Activated CD8-positive, alpha-beta memory T cell treated with anti-CD3 and anti-CD28 coated beads, Interleukin-2, amount 50 U/mL, for 24 hours (primary cell): ENCODE measurements around the gene PPP1R14B.

ENCODE experiments used
- DNase-seq: peaks from one replicate; pipeline ENCODE4 v3.0.0-alpha.2; 2020; ENCODE audit errors: extremely low read depth

Gene PPP1R14B, protein sequence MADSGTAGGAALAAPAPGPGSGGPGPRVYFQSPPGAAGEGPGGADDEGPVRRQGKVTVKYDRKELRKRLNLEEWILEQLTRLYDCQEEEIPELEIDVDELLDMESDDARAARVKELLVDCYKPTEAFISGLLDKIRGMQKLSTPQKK

DNA sequence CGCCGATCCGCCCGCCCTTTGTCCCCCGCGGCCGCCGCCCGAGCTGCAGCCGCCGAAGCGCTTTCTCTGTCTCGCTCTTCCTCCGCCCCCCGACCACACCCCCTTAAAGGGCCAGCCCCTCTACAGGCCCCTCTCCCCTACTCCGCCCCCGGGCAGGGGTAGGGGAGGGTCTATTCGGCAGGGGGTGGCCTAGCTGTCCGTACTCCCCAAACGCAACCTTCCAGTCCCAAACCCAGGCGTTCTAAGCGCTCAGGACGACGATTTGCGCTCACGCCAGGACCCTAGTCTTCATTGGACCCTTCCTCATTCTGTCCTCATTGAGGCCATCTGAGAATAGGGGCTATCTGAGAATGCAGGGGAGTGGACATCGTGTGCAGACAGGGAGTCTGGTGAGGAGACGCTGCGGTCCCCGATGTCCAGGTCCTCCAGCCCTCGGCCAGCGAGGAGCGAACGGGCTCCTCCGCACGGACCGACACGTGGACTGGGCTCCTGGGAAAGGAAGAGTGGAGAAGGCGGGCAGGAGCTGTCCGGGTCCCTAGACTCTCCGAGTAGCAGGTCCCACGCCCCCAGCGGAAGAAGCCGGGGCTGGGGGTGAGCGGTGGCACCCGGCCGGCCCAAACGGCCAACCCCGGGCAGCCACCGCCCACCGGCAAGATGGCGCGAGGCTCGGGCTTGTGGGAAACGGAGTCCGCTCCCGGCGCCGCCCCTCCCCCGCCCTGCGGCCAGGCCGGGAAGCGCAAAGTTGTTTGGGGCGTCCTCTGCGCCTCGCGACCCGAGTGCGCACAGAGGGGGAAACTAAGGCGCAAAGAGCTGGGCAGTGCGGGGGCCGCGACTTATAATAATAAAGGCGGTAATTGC lies at the start of gene PPP1R14B:
Gene PPP1R14B (minus strand): TSS at position 73 of the 858 bp plus-strand sequence. CDS start 270 bp downstream, outside the sequence.
- DNase-seq: no peak

DNA sequence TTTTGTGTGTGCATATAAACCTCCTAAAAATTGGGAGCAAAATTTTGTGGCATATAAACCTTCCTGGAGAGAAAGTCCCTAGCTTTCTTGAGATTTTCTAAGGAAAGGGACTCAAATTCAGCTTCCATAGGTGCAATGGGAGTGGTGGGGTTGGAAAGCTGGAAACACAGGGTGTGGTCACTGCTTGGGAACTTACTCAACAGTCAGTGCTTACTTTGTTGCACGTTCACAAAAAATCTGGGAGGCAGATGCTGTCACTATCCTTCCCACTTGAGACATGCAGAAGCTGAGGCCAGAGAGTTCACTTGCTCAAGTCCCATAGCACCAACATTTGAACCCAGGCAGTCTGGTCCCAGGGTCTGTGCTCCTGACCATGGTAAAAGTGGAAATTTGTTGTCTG lies 49.5 kb upstream of the PPP1R14B start:
- no peak for DNase-seq

DNA sequence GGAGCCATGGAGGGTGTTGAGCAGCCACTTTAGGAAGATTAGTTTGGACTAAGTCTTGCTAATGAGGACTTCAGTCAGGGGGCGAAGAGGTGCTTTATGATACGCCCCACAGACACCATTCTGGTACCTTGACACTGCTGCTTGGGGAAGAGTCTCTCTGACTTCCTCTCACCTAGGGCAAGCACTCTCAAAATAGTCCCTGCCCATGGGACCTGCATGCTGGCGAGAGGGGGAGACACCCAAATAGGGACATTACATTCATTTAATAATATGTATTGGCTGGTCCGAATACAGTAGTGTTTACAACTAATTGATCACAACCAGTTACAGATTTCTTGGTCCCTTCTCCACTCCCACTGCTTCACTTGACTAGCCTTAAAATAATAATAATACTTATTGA lies 49.0 kb upstream of the PPP1R14B start:
- DNase-seq: no peak

DNA sequence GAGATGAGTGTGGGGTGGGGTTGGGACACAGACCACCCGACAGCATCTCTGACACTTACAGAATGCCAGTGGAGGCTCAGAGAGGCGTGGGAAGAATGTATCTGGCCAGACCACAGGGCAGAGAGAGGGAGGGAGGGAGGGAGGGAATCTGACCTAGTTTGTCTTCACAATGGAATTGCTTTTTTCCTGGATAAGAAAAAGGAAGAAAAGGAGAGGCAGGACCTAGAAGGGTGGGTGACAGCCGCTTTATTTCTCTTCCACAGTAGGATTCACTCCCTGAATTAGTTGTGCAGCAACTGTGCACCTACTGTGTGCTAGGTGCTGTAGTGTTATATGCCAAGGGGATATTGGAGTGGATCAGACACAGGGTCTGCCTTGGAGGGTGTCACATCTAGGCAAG lies 48.0 kb upstream of the PPP1R14B start:
- DNase-seq: no peak

DNA sequence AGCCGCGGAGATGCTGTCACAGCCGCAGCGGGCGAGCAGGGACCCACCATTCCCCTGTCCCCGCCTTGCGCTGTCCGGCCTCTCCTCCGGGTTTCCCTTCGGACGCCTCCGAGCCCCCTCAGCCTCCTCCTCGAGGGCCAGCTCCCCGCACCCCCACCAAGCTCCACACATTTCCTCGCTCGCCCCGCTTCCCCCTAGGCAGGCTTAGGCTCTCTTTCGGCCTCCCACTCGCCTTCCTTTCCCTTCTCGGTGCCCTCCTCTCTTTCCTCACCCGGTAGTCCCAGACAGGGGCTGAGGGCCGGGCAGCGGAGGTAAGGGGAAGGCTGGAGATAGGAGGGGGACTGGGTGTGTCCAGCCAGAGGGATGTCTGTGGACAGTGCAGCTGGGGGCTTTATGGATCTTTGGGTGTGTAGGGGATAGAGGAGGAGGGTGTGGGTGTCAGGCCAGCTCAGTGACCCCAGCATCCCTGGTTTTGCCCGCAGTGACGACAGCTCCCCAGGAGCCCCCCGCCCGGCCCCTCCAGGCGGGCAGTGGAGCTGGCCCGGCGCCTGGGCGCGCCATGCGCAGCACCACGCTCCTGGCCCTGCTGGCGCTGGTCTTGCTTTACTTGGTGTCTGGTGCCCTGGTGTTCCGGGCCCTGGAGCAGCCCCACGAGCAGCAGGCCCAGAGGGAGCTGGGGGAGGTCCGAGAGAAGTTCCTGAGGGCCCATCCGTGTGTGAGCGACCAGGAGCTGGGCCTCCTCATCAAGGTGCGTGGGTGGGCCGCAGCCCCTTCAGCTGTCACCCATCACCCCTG lies 45.9 kb upstream of the PPP1R14B start:
- no peak for DNase-seq

DNA sequence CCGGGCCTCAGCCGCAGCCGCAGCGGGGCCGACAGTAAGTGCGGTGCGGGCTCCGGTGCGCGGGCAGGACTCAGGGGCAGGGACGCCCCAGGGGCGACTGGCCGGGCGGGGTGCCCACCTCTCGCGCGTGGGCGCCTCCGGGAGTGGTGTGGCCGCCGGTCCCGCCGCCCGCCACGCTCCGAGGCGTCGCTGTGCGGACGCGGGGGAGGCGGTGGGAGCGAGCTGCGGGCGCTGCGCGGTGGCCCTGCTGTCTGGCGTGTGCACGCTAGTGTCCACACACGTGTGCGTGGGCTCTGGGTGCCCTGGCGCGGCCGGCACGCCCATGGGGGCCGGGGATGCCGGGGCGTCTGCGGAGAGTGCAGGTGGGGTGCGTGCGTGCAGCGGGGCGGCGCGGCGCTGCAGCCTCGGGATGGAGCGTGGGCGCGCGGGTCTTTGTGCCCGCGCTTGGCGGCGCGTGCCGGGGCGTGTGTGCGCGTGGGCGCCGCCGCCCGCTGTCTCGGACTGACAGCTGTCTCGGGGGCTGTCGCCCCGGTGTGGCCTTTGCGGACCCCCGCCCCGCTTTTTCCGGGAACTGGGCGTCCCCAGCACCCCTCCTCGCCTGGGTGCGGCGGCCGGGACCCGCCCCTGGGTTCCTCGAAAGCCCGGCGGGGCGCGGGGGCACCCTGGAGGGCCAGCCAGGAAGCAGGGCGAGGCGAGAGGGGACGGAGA lies 45.2 kb upstream of the PPP1R14B start:
- DNase-seq: no peak

DNA sequence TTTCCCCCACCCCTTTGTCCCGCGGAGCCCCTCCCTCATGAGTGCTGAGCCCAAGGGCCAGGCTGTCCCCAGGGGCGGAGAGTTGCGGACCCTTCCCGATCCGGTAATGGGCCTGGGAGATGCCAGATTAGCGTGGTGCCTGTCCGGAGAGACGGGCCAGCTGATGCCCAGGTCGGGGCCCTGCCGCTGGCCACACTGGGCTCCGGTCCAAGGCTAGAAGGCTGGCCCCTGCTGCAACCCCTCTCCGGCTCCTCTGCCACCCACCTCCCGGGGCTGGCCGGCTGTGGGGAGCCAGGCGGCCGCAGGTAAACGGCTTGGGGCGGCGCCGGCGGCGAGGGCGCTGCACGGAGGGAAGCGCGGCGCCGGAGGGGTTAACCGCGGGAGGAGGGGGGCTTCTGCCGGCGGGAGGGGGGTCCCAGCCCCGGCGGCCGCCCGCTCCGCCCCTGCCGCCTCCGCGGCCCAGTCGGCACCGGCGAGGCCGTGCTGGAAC lies 44.6 kb upstream of the PPP1R14B start, which contains the start of gene KCNK4:
Gene KCNK4 (plus strand): TSS at position 41 of the 490 bp plus-strand sequence. CDS start 1,717 bp downstream, outside the sequence.
- DNase-seq: no peak

DNA sequence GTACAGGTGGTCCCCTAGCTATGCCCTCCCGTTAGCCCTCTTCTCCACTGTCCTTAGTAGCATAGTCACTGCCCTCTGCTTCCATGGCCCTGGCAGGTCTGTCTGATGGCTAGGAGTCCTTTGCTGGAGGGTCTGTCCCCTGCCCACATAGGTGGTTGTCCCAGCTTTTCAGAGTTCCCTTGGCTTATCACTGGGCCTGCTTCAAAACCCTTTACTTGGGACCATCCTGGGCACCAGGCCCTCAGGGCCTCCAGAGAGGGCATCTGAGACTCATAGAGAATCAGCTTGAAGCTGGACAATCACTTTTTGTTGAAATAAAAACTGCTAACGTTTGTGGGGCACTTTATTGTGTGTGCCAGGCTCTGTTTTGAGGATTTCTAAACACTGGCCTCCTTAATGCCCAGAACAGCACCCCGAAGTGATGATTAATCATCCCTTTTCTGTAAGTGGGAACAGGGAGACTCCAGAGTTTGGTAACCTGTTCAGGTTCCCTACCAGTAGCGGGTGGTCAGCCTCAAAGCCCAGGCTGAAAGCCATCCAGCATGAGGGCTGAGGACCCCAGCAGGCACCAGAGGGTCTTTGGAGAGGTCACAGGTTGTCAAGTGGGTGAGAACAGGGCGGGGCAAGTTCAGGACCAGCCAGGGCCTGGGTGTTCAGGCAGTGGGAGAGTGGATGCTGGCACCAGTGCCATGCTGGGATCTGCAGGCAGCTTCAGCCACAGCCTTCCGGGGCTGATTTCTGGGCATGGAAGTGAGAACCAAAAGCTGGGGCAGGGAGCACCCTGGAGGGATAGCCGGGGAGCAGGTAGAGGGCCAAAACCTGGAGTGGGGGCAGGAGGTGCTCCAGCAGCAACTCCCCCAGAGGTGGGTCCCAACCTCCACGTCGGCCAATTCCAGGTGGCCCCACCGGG lies 43.9 kb upstream of the PPP1R14B start:
- no peak for DNase-seq

DNA sequence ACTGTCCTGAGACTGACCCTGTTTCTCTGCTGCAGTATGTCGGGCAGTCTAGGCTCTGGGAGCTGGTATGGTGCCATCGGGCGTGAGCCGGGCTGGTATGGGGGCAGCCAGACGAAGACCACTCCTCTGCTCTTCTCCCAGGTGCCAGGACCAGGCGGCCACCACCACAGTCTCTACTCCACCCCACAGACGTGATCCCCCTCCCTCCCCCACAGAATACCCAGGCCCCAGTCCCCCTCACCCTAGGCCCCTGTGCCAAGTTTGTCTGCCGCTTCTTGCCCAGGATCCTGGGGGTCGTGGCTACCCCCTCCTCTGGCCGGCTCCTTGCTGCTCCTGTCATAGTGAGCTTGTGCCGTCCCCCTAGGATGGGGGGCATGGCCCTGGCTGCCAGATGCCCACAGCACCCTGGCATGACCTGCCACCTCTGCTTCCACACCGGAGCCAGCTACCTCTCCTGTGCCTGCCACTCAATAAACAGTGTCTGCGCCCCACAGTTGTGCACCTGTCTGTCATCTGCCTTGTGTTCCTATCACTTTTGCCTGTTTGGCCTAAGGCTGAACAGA lies 42.3 kb upstream of the PPP1R14B start:
- no peak for DNase-seq

DNA sequence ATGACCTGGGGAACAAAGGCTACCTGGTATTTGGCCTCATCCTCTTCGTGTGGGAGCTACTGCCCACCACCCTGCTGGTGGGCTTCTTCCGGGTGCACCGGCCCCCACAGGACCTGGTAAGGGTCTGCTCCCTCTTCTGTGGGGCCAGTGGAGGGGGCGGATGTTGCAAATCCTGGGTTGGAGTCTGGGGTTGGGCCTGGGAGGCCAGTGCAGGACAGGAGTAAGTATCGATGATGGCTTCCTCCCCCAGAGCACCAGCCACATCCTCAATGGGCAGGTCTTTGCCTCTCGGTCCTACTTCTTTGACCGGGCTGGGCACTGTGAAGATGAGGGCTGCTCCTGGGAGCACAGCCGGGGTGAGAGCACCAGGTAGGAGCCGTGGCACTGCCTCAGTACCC lies 41.6 kb upstream of the PPP1R14B start:
- no peak for DNase-seq

DNA sequence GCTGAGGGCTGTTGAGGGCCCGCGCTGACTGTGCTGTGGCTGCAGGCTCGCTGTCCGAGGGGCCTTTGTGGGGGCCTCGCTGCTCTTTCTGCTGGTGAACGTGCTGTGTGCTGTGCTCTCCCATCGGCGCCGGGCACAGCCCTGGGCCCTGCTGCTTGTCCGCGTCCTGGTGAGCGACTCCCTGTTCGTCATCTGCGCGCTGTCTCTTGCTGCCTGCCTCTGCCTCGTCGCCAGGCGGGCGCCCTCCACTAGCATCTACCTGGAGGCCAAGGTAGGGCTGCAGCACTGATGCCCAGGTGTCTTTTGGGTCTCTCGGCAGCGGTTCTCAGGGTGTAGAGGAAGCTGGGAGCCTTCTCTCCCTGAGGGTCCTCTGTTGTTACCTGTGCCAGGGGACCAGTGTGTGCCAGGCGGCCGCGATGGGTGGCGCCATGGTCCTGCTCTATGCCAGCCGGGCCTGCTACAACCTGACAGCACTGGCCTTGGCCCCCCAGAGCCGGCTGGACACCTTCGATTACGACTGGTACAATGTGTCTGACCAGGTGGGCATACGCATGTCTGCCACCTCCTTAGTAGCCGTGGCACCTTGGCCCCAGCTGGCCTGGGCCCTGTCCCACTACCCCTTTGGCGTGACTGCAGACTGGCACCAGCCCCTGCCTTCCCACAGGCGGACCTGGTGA lies 41.1 kb upstream of the PPP1R14B start:
- no peak for DNase-seq

DNA sequence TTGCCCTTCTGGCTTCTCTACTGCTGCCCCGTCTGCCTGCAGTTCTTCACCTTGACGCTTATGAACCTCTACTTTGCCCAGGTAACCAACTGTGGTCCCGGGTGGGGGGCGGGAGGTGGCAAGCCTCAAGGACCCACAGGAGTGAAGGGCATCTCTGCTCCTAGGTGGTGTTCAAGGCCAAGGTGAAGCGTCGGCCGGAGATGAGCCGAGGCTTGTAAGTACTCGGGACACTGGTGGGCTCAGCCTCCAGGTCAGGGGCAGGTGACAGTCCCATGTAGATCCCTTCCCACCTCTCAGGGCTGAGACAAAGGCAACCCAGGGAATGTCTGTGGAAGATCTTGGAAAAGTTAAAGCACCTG lies 40.0 kb upstream of the PPP1R14B start:
- DNase-seq: no peak

DNA sequence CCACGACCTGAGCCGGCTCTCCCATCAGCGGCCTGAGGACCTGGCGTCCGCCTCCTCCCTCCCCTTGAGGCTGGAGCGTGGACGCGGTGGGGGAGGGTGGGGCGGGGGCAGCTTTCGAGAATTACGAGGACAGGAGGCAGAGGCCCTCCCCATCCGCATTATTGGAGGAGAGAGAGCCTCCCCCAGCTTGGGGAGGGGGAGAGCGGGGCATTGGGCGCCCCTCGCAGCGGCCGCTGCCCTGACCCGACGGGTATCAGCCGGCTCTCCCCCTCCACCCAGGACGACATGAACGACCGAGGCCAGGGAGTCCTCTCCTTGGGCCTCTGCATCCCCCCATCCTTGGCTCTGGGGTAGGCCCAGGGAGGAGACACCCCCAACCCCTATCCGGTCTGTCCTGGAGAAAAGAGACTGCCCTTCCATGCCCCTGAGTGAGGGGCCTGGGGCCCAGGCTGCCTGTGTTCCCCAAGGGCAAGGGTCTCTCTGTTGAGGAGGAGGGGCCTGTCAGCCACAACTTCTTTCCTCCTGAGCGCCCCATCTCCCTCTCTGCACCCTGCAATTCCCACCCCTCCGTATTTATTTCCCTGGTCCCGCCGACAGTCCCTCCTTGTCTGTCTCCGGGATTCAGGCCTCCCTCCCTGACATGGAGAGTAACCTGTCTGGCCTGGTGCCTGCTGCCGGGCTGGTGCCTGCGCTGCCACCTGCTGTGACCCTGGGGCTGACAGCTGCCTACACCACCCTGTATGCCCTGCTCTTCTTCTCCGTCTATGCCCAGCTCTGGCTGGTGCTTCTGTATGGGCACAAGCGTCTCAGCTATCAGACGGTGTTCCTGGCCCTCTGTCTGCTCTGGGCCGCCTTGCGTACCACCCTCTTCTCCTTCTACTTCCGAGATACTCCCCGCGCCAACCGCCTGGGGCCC lies 39.4 kb upstream of the PPP1R14B start:
- no peak for DNase-seq

DNA sequence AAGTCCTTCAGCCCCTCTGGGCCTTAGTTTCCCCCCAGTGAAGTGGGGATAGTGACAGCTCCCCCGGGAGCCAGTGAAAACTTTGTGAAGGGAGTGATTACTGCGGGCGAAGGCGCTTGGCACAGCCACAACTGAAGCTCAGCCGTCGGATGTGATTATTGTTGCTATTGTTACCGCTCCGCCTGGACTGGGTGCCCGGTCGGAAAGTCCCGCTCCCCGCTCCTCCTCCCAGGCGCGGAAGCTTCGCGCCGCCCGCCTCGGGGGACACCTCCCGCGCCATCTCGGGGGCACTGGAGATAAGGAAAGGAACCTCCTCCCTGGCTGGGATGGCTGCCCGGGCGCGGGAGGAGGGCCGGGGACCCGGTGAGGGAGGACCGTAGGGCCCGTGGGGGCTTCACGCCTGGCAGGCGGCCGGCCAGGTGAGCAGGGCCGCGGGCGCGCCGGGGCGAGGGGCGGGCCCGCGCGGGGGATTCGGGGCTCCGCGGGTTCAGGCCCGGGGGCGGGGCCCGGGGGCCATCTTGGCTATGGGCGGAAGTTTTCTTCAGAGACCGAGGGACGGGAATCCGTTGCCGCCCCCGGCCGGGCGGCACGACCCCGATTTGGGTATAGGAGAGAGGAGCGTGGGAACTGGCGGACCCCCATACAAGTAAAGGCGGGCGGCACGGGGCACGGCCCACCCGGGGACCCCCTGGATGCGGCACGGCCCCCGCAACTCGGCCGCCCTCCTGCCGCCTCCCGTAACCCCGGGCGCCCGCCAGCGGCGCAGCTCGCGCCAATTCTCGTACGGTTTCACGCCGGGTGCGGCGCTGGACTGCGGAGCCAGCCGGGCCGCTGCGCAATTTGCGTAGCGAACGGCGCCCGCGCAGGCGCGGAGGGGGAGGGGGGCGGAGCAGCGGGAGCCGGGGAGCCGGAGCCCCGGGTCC lies 38.5 kb upstream of the PPP1R14B start, which contains the start of gene GPR137:
Gene GPR137 (plus strand): TSS at position 887 of the 923 bp plus-strand sequence. CDS start 677 bp downstream, outside the sequence.
- DNase-seq: no peak

DNA sequence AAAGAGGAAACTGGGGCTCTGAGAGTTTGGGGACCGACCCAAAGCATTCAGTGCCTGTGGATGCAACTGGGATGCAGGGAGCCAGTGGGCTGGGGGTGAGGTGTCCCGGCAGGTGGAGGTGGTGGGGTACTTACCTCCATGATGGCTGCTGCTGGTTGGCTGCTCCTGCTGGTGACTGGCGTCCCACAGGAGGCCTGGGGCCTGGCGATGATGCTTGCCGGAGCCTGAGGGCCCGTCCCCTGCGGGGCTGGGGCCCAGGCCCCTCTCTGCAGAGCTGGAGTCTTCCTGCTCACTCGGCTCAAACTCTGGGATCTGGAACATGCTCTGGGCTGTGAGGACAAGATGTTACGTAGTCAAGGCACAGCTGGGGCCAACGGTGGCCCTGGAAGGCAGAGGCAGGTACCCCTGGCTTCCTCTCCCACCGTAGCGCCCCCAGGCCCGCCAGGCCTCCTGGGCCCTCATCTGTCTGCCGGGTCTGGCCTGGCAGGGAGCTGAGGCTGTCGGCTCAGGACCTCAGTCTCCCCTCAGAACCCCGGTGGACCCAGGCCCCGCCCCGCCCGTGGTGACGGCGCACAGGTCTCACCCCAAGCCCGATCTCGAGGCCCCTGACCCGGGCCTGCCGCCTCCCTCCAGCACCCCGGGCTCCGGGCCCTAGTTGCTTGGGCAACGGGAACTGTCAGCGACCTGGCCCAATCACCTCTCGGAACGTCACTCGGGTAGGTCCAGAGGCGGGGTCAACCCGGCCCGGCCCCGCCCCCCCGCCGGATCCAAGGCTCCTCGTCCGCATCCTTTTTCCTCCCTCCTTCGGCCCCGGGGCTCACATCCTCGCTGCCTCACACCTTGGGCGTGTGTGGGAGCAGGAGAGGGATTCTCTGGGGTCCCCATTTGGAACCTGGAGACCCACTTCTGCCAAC lies 37.6 kb upstream of the PPP1R14B start, which contains the start of gene BAD:
Gene BAD (minus strand): TSS at position 618 of the 914 bp plus-strand sequence. CDS start 297 bp downstream, at position 321.
- peak; percentile 78 for DNase-seq

DNA sequence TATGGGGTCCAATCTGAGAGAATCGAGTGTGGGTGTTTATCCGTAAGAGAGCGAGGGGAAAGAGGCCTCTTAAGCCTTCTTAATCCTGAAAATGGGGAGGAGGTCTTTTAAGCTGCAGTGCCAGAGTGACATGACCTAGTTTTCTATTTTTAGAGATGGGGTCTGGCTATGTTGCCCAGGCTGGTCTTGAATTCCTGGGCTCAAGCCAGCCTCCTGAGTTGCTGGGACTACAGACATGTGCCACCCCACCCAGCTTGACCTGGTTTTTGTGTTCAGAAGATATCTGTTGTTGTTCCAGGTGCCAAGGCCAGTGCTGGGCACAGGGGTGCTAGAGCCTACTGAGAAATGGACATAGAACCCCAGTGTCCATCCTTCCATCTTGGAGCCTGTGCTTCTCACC lies 36.3 kb upstream of the PPP1R14B start:
- DNase-seq: no peak
